ENCODE results near the gene TMEM191B.
"Not testable (repeated sequence)": the region's sequence is repeated elsewhere in the genome, so short reads cannot be mapped to it uniquely, and the experiment has no call there.

GRCh38 chr22:18552839-18553597, 25.4 kb downstream of the TMEM191B start:
- TF ChIP-seq CTCF, POLR2A, EP300 (IDR thresholded peaks at IDR 0.05): not testable (repeated sequence)

Data from ovary (tissue), 3 donors.